Mammary microvascular endothelial cell (primary cell): Measurements from ENCODE around the gene ADD1. TPM values are rescaled to one million over a fixed set of nuclear protein-coding genes. Genes with fewer than 3 reads are reported as not detected.

Source experiments
- total RNA-seq: library from RNA; depleted of rRNA; stranded (reverse); fragments of >200 nt; gene quantifications from 2 replicates; pipeline ENCODE4 v1.2.3, GENCODE V29; 2015

ADD1 gene
- 173 and 190 TPM in 2 replicates for total RNA-seq

GRCh38 chr4:2843263-2843940 is at the start of gene ADD1:
Gene ADD1, plus strand, starts transcription at chr4:2843844. Its CDS starts 32,072 bp downstream, at chr4:2875916.

GRCh38 chr4:2963175-2963965 is 119.7 kb downstream of the ADD1 start, which contains the start of the genes GRK4 and NOP14:
Gene GRK4, plus strand, starts transcription at chr4:2963571. Its CDS starts 500 bp downstream, at chr4:2964071.
Gene NOP14, minus strand, starts transcription at chr4:2963406. Its CDS starts 87 bp downstream, at chr4:2963319.

Other genes with a start within 250 kb of the ADD1 start
- gene TNIP2, start 87.5 kb upstream of the ADD1 start, total RNA-seq: 99.2 and 102 TPM in 2 replicates
- gene SH3BP2, start 50.8 kb upstream of the ADD1 start, total RNA-seq: 30.9 and 31.6 TPM in 2 replicates
- gene NOP14, start 119.6 kb downstream of the ADD1 start, total RNA-seq: 32.4 and 33.7 TPM in 2 replicates
- gene GRK4, start 119.7 kb downstream of the ADD1 start, total RNA-seq: 3.1 and 3.5 TPM in 2 replicates
- gene HTT-AS, start 230.7 kb downstream of the ADD1 start, total RNA-seq: not detected in 2 replicates
- gene HTT, start 230.8 kb downstream of the ADD1 start, total RNA-seq: 24.0 and 25.5 TPM in 2 replicates